GM12865 (cell line): ENCODE data around the gene NT5E.
A peak's percentile ranks its signal among the peaks of the same experiment; 100 is the strongest.

Source experiments
- DNase-seq: peaks from one replicate; pipeline ENCODE4 v3.0.0; 2010; ENCODE audit warnings: low read depth
- H3K4me3 ChIP-seq: 2 replicates; pipeline ENCODE4 v1.5.1; 2011; ENCODE audit warnings: mild to moderate bottlenecking, low read depth, low read length, control low read depth
- CTCF ChIP-seq: IDR thresholded peaks from 2 replicates; pipeline ENCODE4 v1.5.1; 2011; ENCODE audit warnings: low read length, control low read depth, low read depth, inconsistent platforms; ENCODE audit not compliant: insufficient read depth; ENCODE audit errors: missing control alignments

The NT5E gene

GRCh38 chr6:85412911-85413430 lies 36.9 kb upstream of the NT5E start:
- TF ChIP-seq CTCF: no peak
- DNase-seq: no peak
- no peak overlapping the region for H3K4me3 ChIP-seq

DNA sequence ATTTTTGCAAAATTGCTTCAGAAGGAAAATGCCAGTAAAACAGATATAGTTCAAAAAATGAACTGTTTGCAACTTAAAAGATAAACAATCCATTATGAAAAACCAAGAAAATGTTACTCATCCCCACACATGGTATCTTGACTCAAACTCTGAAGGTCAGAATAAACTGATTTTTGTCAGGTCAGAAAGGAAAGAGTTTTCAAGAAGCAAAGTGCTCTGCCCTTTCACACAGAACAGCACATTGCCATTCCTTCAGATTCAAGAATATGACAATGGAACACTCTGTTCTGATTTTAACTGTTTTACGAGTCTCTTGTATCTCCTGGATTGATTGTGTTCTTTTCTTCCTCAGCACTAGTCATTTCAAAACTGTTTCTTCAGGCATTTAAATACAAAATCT lies 33.8 kb upstream of the NT5E start:
- no peak for TF ChIP-seq CTCF
- no peak for DNase-seq
- H3K4me3 ChIP-seq: no peak overlapping the region

DNA sequence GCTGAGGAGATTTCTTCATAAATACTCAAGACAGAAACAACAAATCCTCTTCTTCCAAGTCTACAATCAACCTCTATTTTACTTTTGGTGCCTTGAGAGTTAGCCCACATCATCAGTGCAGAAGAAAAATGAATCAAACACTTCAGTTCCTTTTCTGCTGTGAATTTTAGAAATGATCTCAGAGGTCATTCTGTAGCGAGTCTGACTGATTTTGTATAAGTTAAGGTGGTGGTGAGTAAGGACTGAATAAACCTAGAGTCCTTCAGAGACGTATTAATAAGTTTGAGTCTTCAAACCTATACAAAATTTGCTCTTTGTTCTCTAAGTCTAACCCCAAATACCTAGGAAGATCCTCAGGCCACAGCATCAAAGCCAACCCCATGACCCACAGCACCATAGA lies 33.1 kb upstream of the NT5E start:
- TF ChIP-seq CTCF: no peak
- DNase-seq: no peak
- H3K4me3 ChIP-seq: no peak overlapping the region

DNA sequence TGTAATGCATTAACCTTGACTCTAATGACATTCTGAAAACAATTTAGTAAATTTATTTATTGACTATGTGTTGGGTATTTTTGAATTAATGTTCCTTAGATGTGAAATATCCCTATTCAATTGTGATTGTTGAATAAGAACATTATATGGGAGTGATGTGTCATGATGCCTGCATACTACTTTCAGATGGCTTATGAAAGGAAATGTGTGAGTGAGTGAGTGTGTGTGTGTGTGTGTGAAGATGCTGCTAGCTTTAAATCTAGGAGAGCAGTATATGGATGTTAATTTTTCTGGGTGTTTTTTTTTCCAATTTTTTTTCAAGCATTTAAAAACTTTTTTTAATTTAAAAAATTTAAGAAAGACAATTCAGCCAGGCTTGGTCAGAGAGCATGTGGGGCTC lies 32.5 kb upstream of the NT5E start:
- no peak for TF ChIP-seq CTCF
- no peak for DNase-seq
- no peak overlapping the region for H3K4me3 ChIP-seq

GRCh38 chr6:85418059-85418458 lies 31.8 kb upstream of the NT5E start:
- no peak overlapping the region for H3K4me3 ChIP-seq
- no peak for DNase-seq
- TF ChIP-seq CTCF: no peak

DNA sequence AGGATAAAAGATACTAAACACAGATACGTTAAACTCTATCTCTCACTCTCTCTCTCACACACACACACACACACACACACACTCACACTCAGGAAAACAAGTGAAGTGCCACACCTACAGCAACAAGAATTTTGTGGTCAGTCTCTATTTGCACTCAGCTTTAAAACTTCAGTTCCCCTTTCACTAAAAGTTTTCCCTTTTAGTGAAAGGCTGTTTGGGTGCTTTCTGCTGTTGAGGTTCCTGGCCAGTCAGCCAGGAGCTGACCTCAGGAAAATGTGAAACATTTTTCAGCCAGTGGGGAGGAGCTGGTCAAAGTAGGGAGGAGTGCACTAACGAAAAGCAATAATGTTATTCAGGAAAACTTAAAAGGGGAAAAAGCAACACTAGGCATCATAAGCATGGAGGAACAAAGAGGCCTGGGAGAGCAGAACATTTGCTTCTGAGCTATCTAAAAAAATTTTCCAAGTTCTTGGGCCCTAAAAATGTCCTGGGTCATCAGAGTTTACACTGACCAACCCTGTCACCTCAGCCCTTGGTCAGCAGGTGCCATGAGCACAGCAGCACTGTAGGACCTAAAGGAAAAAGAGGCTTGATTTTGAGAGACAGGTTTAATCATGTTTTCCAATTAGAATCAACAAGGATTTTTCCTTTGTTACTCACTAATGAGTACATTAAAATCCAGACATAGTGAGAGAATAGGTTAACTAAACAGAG lies 30.7 kb upstream of the NT5E start:
- DNase-seq: peak; percentile 62
- no peak overlapping the region for H3K4me3 ChIP-seq
- TF ChIP-seq CTCF: no peak

GRCh38 chr6:85420551-85420950 lies 29.3 kb upstream of the NT5E start:
- no peak overlapping the region for H3K4me3 ChIP-seq
- DNase-seq: no peak
- TF ChIP-seq CTCF: no peak
